Mesendoderm (in vitro differentiated cells): ENCODE data around the gene ROR1.

ENCODE experiments used
- DNase-seq: peaks from one replicate; pipeline ENCODE4 v3.0.0; 2013
- H2AK5ac ChIP-seq: 2 replicates; pipeline ENCODE4 v1.6.1; 2013; ENCODE audit warnings: low read length, inconsistent platforms
- H2BK120ac ChIP-seq: 2 replicates; pipeline ENCODE4 v1.6.1; 2013; ENCODE audit warnings: low read depth, mild to moderate bottlenecking, low read length, moderate library complexity, mixed read lengths
- H2BK15ac ChIP-seq: replicated peaks from 2 replicates; pipeline ENCODE4 v1.6.1; 2013; ENCODE audit warnings: low read depth, mild to moderate bottlenecking, moderate library complexity
- H2BK5ac ChIP-seq: 2 replicates; pipeline ENCODE4 v1.6.1; 2013; ENCODE audit warnings: low read length, inconsistent platforms
- H3K18ac ChIP-seq: 2 replicates; pipeline ENCODE4 v1.6.1; 2013; ENCODE audit warnings: mild to moderate bottlenecking, low read length, mixed read lengths
- H3K23ac ChIP-seq: one replicate; pipeline ENCODE4 v1.6.1; 2013; ENCODE audit warnings: low read length
- H3K27ac ChIP-seq: 2 replicates; pipeline ENCODE4 v1.5.1; 2013; ENCODE audit warnings: low read depth, mild to moderate bottlenecking, inconsistent platforms, low read length, moderate library complexity
- H3K27me3 ChIP-seq: 2 replicates; pipeline ENCODE4 v1.6.1; 2013; ENCODE audit warnings: low read length, control low read depth, mild to moderate bottlenecking, inconsistent platforms; ENCODE audit not compliant: insufficient read depth, poor library complexity
- H3K36me3 ChIP-seq: 2 replicates; pipeline ENCODE4 v1.6.1; 2013; ENCODE audit warnings: low read length, inconsistent platforms; ENCODE audit not compliant: control insufficient read depth, insufficient read depth
- H3K4ac ChIP-seq: one replicate; pipeline ENCODE4 v1.6.1; 2013; ENCODE audit warnings: low read depth, mild to moderate bottlenecking, low read length, moderate library complexity
- H3K4me1 ChIP-seq: 2 replicates; pipeline ENCODE4 v1.6.1; 2013; ENCODE audit warnings: low read depth, low read length, inconsistent platforms; ENCODE audit not compliant: control insufficient read depth
- H3K4me2 ChIP-seq: 2 replicates; pipeline ENCODE4 v1.6.1; 2013; ENCODE audit warnings: low read length
- H3K4me3 ChIP-seq: 2 replicates; pipeline ENCODE4 v1.5.1; 2013; ENCODE audit warnings: mild to moderate bottlenecking, low read length
- H3K56ac ChIP-seq: one replicate; pipeline ENCODE4 v1.6.1; 2013; ENCODE audit warnings: low read length
- H3K79me1 ChIP-seq: 2 replicates; pipeline ENCODE4 v1.6.1; 2013; ENCODE audit warnings: low read length, inconsistent platforms
- H3K79me2 ChIP-seq: 2 replicates; pipeline ENCODE4 v1.6.1; 2013; ENCODE audit warnings: mild to moderate bottlenecking, low read length; ENCODE audit not compliant: control insufficient read depth, insufficient read depth
- H3K9ac ChIP-seq: 2 replicates; pipeline ENCODE4 v1.6.1; 2013; ENCODE audit warnings: low read length, inconsistent platforms
- H4K5ac ChIP-seq: one replicate; pipeline ENCODE4 v1.6.1; 2013; ENCODE audit warnings: low read length
- H4K8ac ChIP-seq: one replicate; pipeline ENCODE4 v1.6.1; 2013; ENCODE audit warnings: low read depth, mild to moderate bottlenecking, control low read depth, low read length, moderate library complexity
- WGBS: extraction: QIAGEN DNeasy Blood & Tissue Kit; methylation state at CpG from one replicate; pipeline ENCODE4 v1.1.7; 2013; ENCODE audit warnings: low lambda C conversion rate, missing lambda C conversion rate; ENCODE audit not compliant: insufficient coverage; ENCODE audit errors: extremely low coverage; 5-methylcytosine and 5-hydroxymethylcytosine counted together

ROR1 gene

DNA sequence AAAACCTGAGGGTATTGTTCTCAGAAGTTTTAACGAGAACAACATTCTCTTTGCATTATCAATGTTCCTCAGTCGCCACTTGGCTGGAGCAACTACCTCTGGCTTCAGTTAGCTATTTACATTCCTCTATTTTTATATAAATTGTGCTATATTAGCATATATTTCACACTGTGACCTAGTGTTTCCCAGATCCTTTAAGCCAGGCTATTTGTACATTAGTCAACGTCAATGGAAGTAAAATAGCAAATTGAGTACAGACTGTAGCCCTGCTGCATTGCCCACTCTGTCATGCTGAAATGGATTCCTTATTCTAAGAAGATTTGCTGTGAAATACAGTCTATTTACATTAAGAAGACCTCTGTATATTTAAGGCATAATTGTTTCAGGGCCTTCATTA lies 213.8 kb downstream of the ROR1 start:
- peaks cover 9% of the 10 kb centered on the region for H3K4me1 ChIP-seq
- no peak overlapping the region for H2BK5ac ChIP-seq
- H3K36me3 ChIP-seq, result no peaks in the 10 kb centered on the region
- no peaks in the 10 kb centered on the region for H3K79me2 ChIP-seq
- H3K27ac ChIP-seq, result no peak overlapping the region
- no peak overlapping the region for H3K56ac ChIP-seq
- no peak overlapping the region for H4K8ac ChIP-seq
- H2AK5ac ChIP-seq, result no peak overlapping the region
- H3K4me3 ChIP-seq, result no peak overlapping the region
- H3K4me2 ChIP-seq, result no peak overlapping the region
- no peak overlapping the region for H2BK120ac ChIP-seq
- H3K23ac ChIP-seq, result no peak overlapping the region
- H3K79me1 ChIP-seq, result no peaks in the 10 kb centered on the region
- H3K9ac ChIP-seq, result no peak overlapping the region
- no peak overlapping the region for H3K4ac ChIP-seq
- no peak overlapping the region for H2BK15ac ChIP-seq
- no peak overlapping the region for H3K18ac ChIP-seq
- DNase-seq, result no peak
- no peak overlapping the region for H4K5ac ChIP-seq
- H3K27me3 ChIP-seq, result no peaks in the 10 kb centered on the region
- no CpG with 5 or more reads among the region's 3 CpGs for WGBS

DNA sequence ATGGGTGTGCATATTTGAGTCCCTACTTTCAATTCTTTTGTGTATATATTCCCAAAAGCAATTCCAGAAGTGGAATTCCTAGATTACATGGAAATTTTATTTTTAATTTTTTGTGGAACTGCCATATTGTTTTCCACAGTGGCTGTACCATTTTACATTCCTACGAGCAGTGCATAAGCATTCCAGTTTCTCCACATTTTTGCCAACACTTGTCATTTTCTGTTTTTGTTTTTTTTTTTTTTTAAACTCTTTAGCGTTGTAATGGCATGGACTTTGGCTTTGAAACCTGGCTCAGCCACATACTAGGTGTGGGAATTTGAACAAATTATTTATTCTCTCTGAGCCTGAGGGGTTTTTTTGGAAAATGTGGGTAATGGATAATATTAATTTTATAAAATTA lies 215.1 kb downstream of the ROR1 start:
- Histone ChIP-seq H3K9ac (no peak overlapping the region), H2AK5ac (no peak overlapping the region), H3K4me2 (no peak overlapping the region), H3K27ac (no peak overlapping the region), H3K36me3 (no peaks in the 10 kb centered on the region), H3K23ac (no peak overlapping the region), H3K79me1 (no peaks in the 10 kb centered on the region), H3K79me2 (no peaks in the 10 kb centered on the region), H2BK120ac (no peak overlapping the region), H2BK15ac (no peak overlapping the region), H3K27me3 (no peaks in the 10 kb centered on the region), H2BK5ac (no peak overlapping the region), H3K4ac (no peak overlapping the region), H4K8ac (no peak overlapping the region), H3K4me1 (peaks cover 5% of the 10 kb centered on the region), H3K56ac (no peak overlapping the region), H3K18ac (no peak overlapping the region), H3K4me3 (no peak overlapping the region), H4K5ac (no peak overlapping the region)
- WGBS, result no CpG with 5 or more reads among the region's 2 CpGs
- no peak for DNase-seq

DNA sequence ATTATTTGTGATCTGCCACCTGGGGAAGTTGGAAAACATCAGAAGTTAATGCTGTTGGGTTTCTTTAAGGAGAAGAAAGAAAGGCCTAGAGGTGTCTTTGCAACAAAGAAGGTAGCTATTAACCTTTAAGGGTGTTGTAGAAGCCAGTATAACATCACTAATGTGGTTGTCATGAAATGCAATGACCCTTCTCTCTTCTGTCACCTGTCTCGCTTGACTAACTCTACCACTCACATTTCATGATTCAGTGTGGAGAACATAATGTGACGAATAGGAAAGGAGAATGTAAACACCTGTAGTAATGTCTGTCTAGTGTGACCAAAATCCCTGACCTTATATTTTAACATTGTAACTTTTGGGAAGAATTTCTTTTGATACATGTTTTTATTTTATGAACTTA lies 217.9 kb downstream of the ROR1 start:
- H3K18ac ChIP-seq, result no peak overlapping the region
- H2BK15ac ChIP-seq, result no peak overlapping the region
- H3K4me2 ChIP-seq, result no peak overlapping the region
- H3K9ac ChIP-seq, result no peak overlapping the region
- no peak overlapping the region for H4K5ac ChIP-seq
- H3K4me1 ChIP-seq, result no peaks in the 10 kb centered on the region
- H3K36me3 ChIP-seq, result no peaks in the 10 kb centered on the region
- no peak overlapping the region for H2BK120ac ChIP-seq
- H3K79me1 ChIP-seq, result no peaks in the 10 kb centered on the region
- no peaks in the 10 kb centered on the region for H3K79me2 ChIP-seq
- no peak overlapping the region for H3K4ac ChIP-seq
- no peak overlapping the region for H3K27ac ChIP-seq
- WGBS, result no CpG with 5 or more reads among the region's 2 CpGs
- no peak for DNase-seq
- no peak overlapping the region for H2BK5ac ChIP-seq
- H3K4me3 ChIP-seq, result no peak overlapping the region
- H2AK5ac ChIP-seq, result no peak overlapping the region
- H4K8ac ChIP-seq, result no peak overlapping the region
- no peak overlapping the region for H3K56ac ChIP-seq
- no peaks in the 10 kb centered on the region for H3K27me3 ChIP-seq
- no peak overlapping the region for H3K23ac ChIP-seq

DNA sequence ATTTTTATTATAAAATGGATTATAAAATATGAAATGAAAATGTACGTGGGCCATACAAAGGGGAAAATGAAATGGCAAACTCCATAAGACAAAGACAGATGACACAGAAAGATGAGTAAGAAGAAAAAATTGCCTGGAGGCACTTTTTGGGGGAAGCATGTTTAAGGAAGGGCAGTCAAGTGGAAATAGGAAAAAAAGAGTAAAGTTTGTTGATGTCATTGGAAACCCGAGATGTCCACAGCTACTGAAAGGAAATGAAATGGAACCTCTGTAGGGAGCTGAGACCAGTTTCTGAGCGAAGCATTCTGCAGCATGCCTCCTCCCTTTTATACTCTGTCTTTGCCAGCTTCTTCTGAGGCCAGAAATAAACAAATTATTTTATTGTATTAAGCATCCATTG lies 226.2 kb downstream of the ROR1 start:
- 100% methylated on average over 1 of the region's 3 CpGs for WGBS

DNA sequence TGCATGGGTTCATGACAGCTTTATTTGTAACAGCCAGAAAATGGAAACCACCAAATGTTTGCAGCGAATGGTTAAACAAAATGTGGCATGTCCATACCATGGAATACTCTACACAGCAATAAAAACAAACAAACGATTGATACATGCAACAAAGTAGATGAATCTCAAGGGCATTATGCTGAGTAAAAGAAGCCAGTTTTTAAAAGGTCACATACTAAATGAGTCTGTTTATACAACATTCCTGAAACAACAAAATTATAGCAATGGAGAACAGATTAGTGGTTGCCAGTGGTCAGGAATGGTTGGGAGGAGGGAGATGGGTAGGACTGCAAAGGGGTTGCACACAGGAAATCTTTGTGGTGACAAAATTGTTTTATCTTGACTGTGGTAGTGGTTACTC lies 227.2 kb downstream of the ROR1 start:
- no peak overlapping the region for H3K9ac ChIP-seq
- no peak overlapping the region for H3K23ac ChIP-seq
- H3K79me1 ChIP-seq, result no peaks in the 10 kb centered on the region
- no peaks in the 10 kb centered on the region for H3K27me3 ChIP-seq
- no peak overlapping the region for H3K18ac ChIP-seq
- no peak overlapping the region for H3K56ac ChIP-seq
- H3K4me1 ChIP-seq, result no peaks in the 10 kb centered on the region
- no peak overlapping the region for H4K8ac ChIP-seq
- H3K79me2 ChIP-seq, result no peaks in the 10 kb centered on the region
- no peak overlapping the region for H3K27ac ChIP-seq
- no peak overlapping the region for H2BK5ac ChIP-seq
- no peak overlapping the region for H2AK5ac ChIP-seq
- H3K4ac ChIP-seq, result no peak overlapping the region
- no peak overlapping the region for H2BK15ac ChIP-seq
- H2BK120ac ChIP-seq, result no peak overlapping the region
- H3K36me3 ChIP-seq, result no peaks in the 10 kb centered on the region
- no peak for DNase-seq
- H3K4me3 ChIP-seq, result no peak overlapping the region
- no peak overlapping the region for H4K5ac ChIP-seq
- no CpG with 5 or more reads among the region's 2 CpGs for WGBS
- no peak overlapping the region for H3K4me2 ChIP-seq

More for the DNA sequence above, 226.2 kb downstream of the ROR1 start:
- Histone ChIP-seq H2BK120ac (no peak overlapping the region), H3K4me3 (no peak overlapping the region), H2BK5ac (no peak overlapping the region), H3K27ac (no peak overlapping the region), H4K8ac (no peak overlapping the region), H3K18ac (no peak overlapping the region), H3K79me2 (no peaks in the 10 kb centered on the region), H3K9ac (no peak overlapping the region), H3K27me3 (no peaks in the 10 kb centered on the region), H2BK15ac (no peak overlapping the region), H4K5ac (no peak overlapping the region), H3K4me1 (no peaks in the 10 kb centered on the region), H3K4me2 (no peak overlapping the region), H2AK5ac (no peak overlapping the region), H3K23ac (no peak overlapping the region), H3K4ac (no peak overlapping the region), H3K56ac (no peak overlapping the region), H3K36me3 (no peaks in the 10 kb centered on the region), H3K79me1 (no peaks in the 10 kb centered on the region)
- peak; percentile 4 for DNase-seq

DNA sequence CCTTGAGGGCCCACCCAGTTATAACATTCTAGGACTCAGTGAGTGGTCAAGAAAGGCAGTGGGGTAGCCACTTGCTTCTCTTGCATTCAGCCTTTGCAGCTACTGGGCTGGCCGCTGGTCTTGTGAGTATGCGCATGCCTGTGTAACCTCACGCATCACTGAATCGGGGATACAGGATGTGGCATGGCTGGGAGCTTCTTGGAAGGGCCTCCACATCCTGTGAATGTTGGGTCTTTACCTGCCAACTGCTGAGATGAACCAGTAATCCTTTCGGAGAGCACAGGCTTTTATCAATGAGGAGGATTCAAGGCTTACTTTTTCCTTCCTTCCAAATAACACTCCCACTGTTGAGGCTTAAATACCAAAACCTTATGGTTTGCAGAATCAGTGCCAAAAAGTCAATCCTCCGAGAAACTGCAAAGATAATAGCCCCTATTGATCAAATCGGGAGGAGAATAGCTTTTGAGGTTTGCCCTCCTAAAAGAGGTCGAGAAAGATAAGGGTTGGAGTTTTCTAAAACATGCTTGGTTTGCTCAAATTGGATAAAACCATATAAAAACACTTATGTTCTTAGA lies 230.7 kb downstream of the ROR1 start:
- no peak overlapping the region for H3K27ac ChIP-seq
- H3K4ac ChIP-seq, result no peak overlapping the region
- H2BK5ac ChIP-seq, result no peak overlapping the region
- WGBS, result no CpG with 5 or more reads among the region's 8 CpGs
- H3K23ac ChIP-seq, result no peak overlapping the region
- H3K79me2 ChIP-seq, result no peaks in the 10 kb centered on the region
- no peak overlapping the region for H3K9ac ChIP-seq
- no peak overlapping the region for H3K4me2 ChIP-seq
- no peaks in the 10 kb centered on the region for H3K79me1 ChIP-seq
- no peak overlapping the region for H3K18ac ChIP-seq
- peak; percentile 58 for DNase-seq
- H2AK5ac ChIP-seq, result no peak overlapping the region
- peaks cover 6% of the 10 kb centered on the region for H3K4me1 ChIP-seq
- no peak overlapping the region for H4K5ac ChIP-seq
- no peak overlapping the region for H2BK15ac ChIP-seq
- no peak overlapping the region for H4K8ac ChIP-seq
- H3K36me3 ChIP-seq, result no peaks in the 10 kb centered on the region
- H2BK120ac ChIP-seq, result no peak overlapping the region
- H3K27me3 ChIP-seq, result no peaks in the 10 kb centered on the region
- no peak overlapping the region for H3K4me3 ChIP-seq
- no peak overlapping the region for H3K56ac ChIP-seq
